Raji (cell line): ENCODE data around the gene ABL1.

Experiments
- POLR2A ChIP-seq: IDR thresholded peaks from 2 replicates; pipeline ENCODE4 v1.6.1; 2011; ENCODE audit warnings: low read depth, low read length, control low read depth; ENCODE audit not compliant: insufficient read depth

The ABL1 gene

GRCh38 chr9:130860458-130861316 lies 25.6 kb downstream of the ABL1 start:
- no peak for TF ChIP-seq POLR2A

- no peak for TF ChIP-seq POLR2A
These were observed 26.5 kb downstream of the ABL1 start for GRCh38 chr9:130861372-130862180.

- TF ChIP-seq POLR2A = no peak
These were observed 27.2 kb downstream of the ABL1 start for GRCh38 chr9:130862217-130862616.

GRCh38 chr9:130862747-130863146 lies 27.7 kb downstream of the ABL1 start:
- TF ChIP-seq POLR2A = no peak

GRCh38 chr9:130864541-130864940 lies 29.5 kb downstream of the ABL1 start:
- no peak for TF ChIP-seq POLR2A

GRCh38 chr9:130865921-130866320 lies 30.9 kb downstream of the ABL1 start:
- TF ChIP-seq POLR2A = no peak

- TF ChIP-seq POLR2A = no peak
These were observed 31.5 kb downstream of the ABL1 start for GRCh38 chr9:130866474-130866965.

GRCh38 chr9:130867556-130867955 lies 32.5 kb downstream of the ABL1 start:
- no peak for TF ChIP-seq POLR2A

- no peak for TF ChIP-seq POLR2A
These were observed 33.2 kb downstream of the ABL1 start for GRCh38 chr9:130868230-130868629.

GRCh38 chr9:130869250-130869649 lies 34.2 kb downstream of the ABL1 start:
- TF ChIP-seq POLR2A = no peak

GRCh38 chr9:130870491-130871381 lies 35.7 kb downstream of the ABL1 start:
- no peak for TF ChIP-seq POLR2A

GRCh38 chr9:130871395-130872062 lies 36.5 kb downstream of the ABL1 start:
- TF ChIP-seq POLR2A = no peak

- no peak for TF ChIP-seq POLR2A
These were observed 37.0 kb downstream of the ABL1 start for GRCh38 chr9:130872093-130872492.

- TF ChIP-seq POLR2A = no peak
These were observed 37.5 kb downstream of the ABL1 start for GRCh38 chr9:130872508-130872907.
